Endothelial cell (in vitro differentiated cells): ENCODE measurements around the gene KLHL35. TPM values are rescaled to one million over a fixed set of nuclear protein-coding genes. Genes with fewer than 3 reads are reported as not detected.

Experiments
- DNase-seq: peaks from one replicate; pipeline ENCODE4 v3.0.0; 2021; ENCODE audit warnings: low spot score
- H3K27ac Mint-ChIP-seq: one replicate; pipeline ENCODE4 v1.8.0; 2021; ENCODE audit warnings: mixed read lengths, inconsistent platforms; ENCODE audit not compliant: unreplicated experiment
- H3K27me3 Mint-ChIP-seq: one replicate; pipeline ENCODE4 v1.8.0; 2021; ENCODE audit warnings: mild to moderate bottlenecking, moderate library complexity, mixed read lengths, inconsistent platforms; ENCODE audit not compliant: unreplicated experiment
- H3K36me3 Mint-ChIP-seq: one replicate; pipeline ENCODE4 v1.8.0; 2021; ENCODE audit warnings: mild to moderate bottlenecking, low read depth, mixed read lengths, inconsistent platforms; ENCODE audit not compliant: unreplicated experiment
- H3K4me1 Mint-ChIP-seq: one replicate; pipeline ENCODE4 v1.8.0; 2021; ENCODE audit warnings: mild to moderate bottlenecking, mixed read lengths, inconsistent platforms; ENCODE audit not compliant: unreplicated experiment
- H3K4me3 Mint-ChIP-seq: one replicate; pipeline ENCODE4 v1.8.0; 2021; ENCODE audit warnings: mild to moderate bottlenecking, mixed read lengths, inconsistent platforms; ENCODE audit not compliant: unreplicated experiment
- H3K9me3 Mint-ChIP-seq: one replicate; pipeline ENCODE4 v1.8.0; 2021; ENCODE audit warnings: mixed read lengths, inconsistent platforms; ENCODE audit not compliant: unreplicated experiment
- total RNA-seq: library from RNA; stranded (reverse); fragmentation: NEBNext Ultra II Directional; extraction: Animal tissue kit (Norgen Biotek cat#: 25700); gene quantifications from one replicate; pipeline ENCODE4 v1.2.1, GENCODE V29; 2021; ENCODE audit not compliant: unreplicated experiment
- TF ChIP-seq, protein P1 (sequence below): fragments of 200-600 bp; sonication (generic); IDR thresholded peaks from one replicate; pipeline ENCODE4 v1.5.0; 2021; ENCODE audit warnings: antibody characterized with exemption; ENCODE audit not compliant: unreplicated experiment

The KLHL35 gene
- total RNA-seq, 1 donor from 2014 or later: 2.8 TPM

DNA sequence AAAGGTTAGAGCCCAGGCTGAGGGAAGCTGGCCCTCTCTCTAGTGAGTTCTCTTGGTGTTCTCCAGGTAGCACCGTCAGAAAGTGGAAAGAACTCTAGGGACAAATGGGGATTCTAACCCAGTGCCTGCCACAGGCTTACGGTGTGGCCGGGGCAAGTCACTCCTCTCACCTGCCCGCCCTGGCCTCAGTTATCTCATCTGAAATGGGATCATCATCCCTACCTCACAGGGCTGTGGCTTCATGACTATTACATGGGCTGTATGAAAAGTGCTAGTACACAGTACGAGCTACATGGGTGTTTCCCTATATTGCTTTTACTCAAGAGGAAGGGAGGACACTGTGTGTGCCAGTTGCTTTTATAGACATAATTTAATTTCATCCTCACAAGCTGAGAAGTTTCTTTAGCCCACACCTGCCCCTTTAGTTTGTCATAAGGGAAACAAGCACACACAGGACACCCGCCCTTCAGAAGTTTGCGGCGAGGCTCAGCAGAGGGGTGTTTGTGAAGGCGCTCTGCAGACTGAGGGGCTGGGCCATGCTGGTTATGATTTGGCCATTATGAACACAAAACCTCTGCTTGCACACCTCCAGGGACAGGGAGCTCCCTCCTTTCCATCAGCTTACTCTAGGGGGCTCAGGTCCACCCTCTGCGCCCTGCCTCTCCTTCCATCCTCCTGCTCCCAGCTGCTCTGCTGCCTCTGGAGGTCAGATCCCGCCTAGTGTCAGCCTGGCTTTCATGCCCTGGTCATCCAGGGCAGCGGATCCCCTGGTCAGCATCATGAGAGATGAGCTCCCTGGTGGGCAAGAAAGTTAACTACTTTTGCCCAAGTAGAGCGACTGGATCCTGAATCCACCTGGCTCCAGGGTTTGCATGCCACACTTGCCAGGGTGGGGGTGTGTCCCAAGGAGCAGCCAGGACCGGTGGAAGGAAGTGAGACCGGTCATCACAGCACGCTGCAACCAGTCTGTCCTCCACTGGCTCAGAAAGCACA lies 1.2 kb downstream of the KLHL35 start:
- Mint-ChIP-seq H3K27ac (peak overlapping the region; percentile 62), H3K36me3 (peaks cover 53% of the 10 kb centered on the region), H3K4me3 (no peak overlapping the region), H3K27me3 (peaks cover 50% of the 10 kb centered on the region), H3K9me3 (no peaks in the 10 kb centered on the region), H3K4me1 (peaks cover 42% of the 10 kb centered on the region)
- TF ChIP-seq, protein P1, sequence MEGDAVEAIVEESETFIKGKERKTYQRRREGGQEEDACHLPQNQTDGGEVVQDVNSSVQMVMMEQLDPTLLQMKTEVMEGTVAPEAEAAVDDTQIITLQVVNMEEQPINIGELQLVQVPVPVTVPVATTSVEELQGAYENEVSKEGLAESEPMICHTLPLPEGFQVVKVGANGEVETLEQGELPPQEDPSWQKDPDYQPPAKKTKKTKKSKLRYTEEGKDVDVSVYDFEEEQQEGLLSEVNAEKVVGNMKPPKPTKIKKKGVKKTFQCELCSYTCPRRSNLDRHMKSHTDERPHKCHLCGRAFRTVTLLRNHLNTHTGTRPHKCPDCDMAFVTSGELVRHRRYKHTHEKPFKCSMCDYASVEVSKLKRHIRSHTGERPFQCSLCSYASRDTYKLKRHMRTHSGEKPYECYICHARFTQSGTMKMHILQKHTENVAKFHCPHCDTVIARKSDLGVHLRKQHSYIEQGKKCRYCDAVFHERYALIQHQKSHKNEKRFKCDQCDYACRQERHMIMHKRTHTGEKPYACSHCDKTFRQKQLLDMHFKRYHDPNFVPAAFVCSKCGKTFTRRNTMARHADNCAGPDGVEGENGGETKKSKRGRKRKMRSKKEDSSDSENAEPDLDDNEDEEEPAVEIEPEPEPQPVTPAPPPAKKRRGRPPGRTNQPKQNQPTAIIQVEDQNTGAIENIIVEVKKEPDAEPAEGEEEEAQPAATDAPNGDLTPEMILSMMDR: peak; percentile 25
- peak; percentile 30 for DNase-seq

DNA sequence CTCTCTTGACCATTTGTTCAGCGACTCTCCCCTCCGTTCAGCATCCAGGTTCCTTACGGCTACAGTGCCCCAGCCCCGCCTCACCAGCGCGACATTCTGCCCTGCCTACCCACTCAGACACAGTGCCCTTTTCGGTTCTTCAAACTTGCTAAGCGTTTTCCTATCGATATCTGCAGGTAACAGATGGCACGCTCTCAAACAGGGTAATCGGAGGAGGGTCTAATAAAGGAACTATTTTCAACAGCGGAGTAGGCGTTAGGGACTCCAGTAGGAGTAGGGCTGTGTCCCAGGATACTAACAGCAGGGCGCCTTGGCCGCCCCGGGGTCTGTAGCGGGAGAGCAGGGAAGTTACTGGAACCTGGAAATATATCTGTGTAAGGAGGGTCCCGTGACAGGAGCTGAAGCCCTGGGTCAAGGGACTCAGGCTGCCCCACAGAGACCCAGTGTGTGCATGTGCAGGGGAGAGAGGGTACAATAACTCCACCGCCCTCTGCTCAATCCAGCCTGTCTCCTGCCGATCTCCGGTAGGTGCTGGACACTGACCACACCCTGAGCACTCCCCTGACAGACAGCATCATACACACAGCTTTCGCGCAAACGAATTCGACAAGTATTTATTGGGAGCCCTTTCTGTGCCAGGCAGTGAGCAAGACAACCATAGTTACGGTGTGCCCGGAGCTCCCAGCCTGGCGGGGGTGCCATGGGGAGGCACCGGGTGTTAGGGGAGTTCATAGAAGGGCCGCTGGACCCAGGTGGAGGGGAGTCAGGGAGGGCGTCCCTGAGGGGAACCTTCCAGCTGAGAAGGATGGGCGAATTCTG lies 2.1 kb downstream of the KLHL35 start:
- peak overlapping the region; percentile 78 for H3K27ac Mint-ChIP-seq
- peak overlapping the region; percentile 86 for H3K4me3 Mint-ChIP-seq
- peaks cover 45% of the 10 kb centered on the region for H3K36me3 Mint-ChIP-seq
- no peak for DNase-seq
- TF ChIP-seq, protein P1: no peak
- H3K4me1 Mint-ChIP-seq: peaks cover 42% of the 10 kb centered on the region
- H3K27me3 Mint-ChIP-seq: peaks cover 43% of the 10 kb centered on the region
- no peaks in the 10 kb centered on the region for H3K9me3 Mint-ChIP-seq

DNA sequence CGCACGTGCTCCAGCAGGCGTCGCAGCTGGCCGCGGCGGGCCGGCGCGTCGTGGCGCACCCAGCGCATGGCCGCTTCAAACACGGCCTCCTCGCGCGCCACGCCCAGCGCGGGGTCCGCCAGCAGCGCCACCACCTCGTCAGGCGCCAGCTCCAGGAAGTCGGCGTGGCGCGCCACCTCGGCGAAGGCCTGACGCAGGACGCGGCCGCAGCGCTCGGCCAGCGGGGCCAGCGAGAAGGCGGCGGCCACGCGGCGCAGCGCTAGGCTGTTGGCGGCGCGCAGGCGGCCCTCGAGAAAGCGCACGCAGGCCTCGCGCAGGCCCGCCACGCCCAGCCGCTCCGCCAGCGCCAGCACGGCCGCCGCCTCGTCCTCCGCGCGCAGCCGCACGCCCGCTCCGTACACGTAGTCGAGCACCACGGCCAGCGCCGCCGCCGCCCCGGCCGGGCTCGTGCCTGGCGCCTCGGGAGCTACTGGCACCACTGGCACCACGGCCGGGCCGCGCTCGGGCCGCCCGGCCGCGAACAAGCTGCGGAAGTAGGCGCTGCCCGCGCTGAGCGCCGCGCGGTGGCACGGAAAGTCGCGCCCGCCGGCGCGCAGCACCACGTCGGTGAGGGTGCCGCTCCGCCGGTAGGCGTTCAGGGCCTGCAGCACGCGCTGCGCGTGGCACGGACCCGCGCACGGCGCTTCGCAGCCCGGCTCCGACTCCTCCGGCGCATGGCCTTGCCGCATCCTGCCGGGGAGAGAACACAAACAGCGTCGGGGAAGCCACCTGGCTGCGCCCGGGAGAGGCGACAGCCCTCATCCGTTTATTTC lies 2.9 kb downstream of the KLHL35 start:
- Mint-ChIP-seq H3K27me3 (peaks cover 39% of the 10 kb centered on the region), H3K36me3 (peaks cover 38% of the 10 kb centered on the region), H3K4me1 (peaks cover 36% of the 10 kb centered on the region), H3K27ac (peak overlapping the region; percentile 78), H3K4me3 (peak overlapping the region; percentile 86), H3K9me3 (no peaks in the 10 kb centered on the region)
- TF ChIP-seq, protein P1: no peak
- peak; percentile 66 for DNase-seq

DNA sequence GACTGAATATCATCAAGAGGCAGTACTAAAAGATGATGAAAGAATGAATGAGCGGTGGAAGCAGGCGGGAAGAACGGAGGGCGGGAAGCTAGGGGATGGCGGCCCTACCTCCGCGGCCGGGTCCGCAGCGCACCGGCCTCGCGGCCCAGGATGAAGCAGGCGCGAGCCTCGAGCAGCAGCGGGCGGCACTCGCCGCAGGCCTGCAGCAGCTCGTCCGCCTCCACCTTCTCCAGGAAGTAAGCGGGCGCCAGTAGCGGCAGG lies 3.4 kb downstream of the KLHL35 start:
- Mint-ChIP-seq H3K27me3 (peaks cover 40% of the 10 kb centered on the region), H3K9me3 (no peaks in the 10 kb centered on the region), H3K4me3 (peak overlapping the region; percentile 88), H3K4me1 (peaks cover 37% of the 10 kb centered on the region), H3K27ac (peak overlapping the region; percentile 87), H3K36me3 (peaks cover 33% of the 10 kb centered on the region)
- no peak for DNase-seq
- TF ChIP-seq, protein P1: no peak
